AG09309 (cell line): Measurements from ENCODE around the gene BLCAP.
"Not testable (repeated sequence)": the region's sequence is repeated elsewhere in the genome, so short reads cannot be mapped to it uniquely, and the experiment has no call there.

ENCODE experiments used
- DNase-seq: peaks from one replicate; pipeline ENCODE4 v3.0.0-alpha.2; 2010; ENCODE audit warnings: low read depth
- H3K4me3 ChIP-seq: 2 replicates; pipeline ENCODE4 v1.5.1; 2011; ENCODE audit warnings: mild to moderate bottlenecking, low read depth, low read length, moderate library complexity; ENCODE audit not compliant: control insufficient read depth
- CTCF ChIP-seq: IDR thresholded peaks from 2 replicates; pipeline ENCODE4 v1.5.1; 2011; ENCODE audit warnings: mild to moderate bottlenecking, low read depth, low read length, inconsistent platforms; ENCODE audit not compliant: insufficient read depth, control insufficient read depth; ENCODE audit errors: missing control alignments

Gene BLCAP

GRCh38 chr20:37564016-37564387, 36.3 kb upstream of the BLCAP start:
- no peak overlapping the region for H3K4me3 ChIP-seq
- TF ChIP-seq CTCF: no peak
- no peak for DNase-seq

GRCh38 chr20:37562695-37563480, 35.2 kb upstream of the BLCAP start:
- DNase-seq: no peak
- no peak for TF ChIP-seq CTCF
- no peak overlapping the region for H3K4me3 ChIP-seq

GRCh38 chr20:37560629-37561028, 33.0 kb upstream of the BLCAP start:
- H3K4me3 ChIP-seq: no peak overlapping the region
- no peak for DNase-seq
- TF ChIP-seq CTCF: no peak

GRCh38 chr20:37559312-37560027, 31.8 kb upstream of the BLCAP start:
- TF ChIP-seq CTCF: no peak
- DNase-seq: no peak
- H3K4me3 ChIP-seq: no peak overlapping the region

- TF ChIP-seq CTCF: no peak
- H3K4me3 ChIP-seq: no peak overlapping the region
- DNase-seq: no peak
Measured at GRCh38 chr20:37558779-37559178, 31.1 kb upstream of the BLCAP start.

GRCh38 chr20:37558306-37558705, 30.6 kb upstream of the BLCAP start:
- H3K4me3 ChIP-seq: no peak overlapping the region
- DNase-seq: no peak
- TF ChIP-seq CTCF: no peak

- H3K4me3 ChIP-seq: no peak overlapping the region
- no peak for DNase-seq
- no peak for TF ChIP-seq CTCF
Measured at GRCh38 chr20:37556538-37556937, 28.9 kb upstream of the BLCAP start.

GRCh38 chr20:37554721-37555298, 27.1 kb upstream of the BLCAP start:
- DNase-seq: not testable (repeated sequence)

More at GRCh38 chr20:37554721-37555298, 27.1 kb upstream of the BLCAP start:
- not testable (repeated sequence) for H3K4me3 ChIP-seq
